GM18502 (cell line): Measurements from ENCODE around the gene TGM2.

Source experiments
- ATAC-seq: cut with Tn5 transposase; IDR thresholded peaks from one replicate; pipeline ENCODE4 v1.9.1; 2021; ENCODE audit warnings: mild to moderate bottlenecking; ENCODE audit not compliant: unreplicated experiment, poor library complexity

TGM2 gene

GRCh38 chr20:38147163-38147562 is 17.9 kb downstream of the TGM2 start:
- ATAC-seq = no peak

GRCh38 chr20:38146628-38147027 is 18.4 kb downstream of the TGM2 start:
- ATAC-seq = no peak

GRCh38 chr20:38146156-38146555 is 18.9 kb downstream of the TGM2 start:
- no peak for ATAC-seq

GRCh38 chr20:38145729-38146075 is 19.4 kb downstream of the TGM2 start:
- no peak for ATAC-seq

- no peak for ATAC-seq
Observed at GRCh38 chr20:38144974-38145728, 19.9 kb downstream of the TGM2 start.

- no peak for ATAC-seq
Observed at GRCh38 chr20:38144598-38144973, 20.5 kb downstream of the TGM2 start.

GRCh38 chr20:38143646-38144554 is 21.2 kb downstream of the TGM2 start:
- ATAC-seq = no peak

GRCh38 chr20:38143238-38143645 is 21.8 kb downstream of the TGM2 start:
- ATAC-seq = no peak

- no peak for ATAC-seq
Observed at GRCh38 chr20:38141889-38142494, 23.1 kb downstream of the TGM2 start.

GRCh38 chr20:38141204-38141888 is 23.7 kb downstream of the TGM2 start:
- no peak for ATAC-seq

GRCh38 chr20:38139977-38140753 is 24.9 kb downstream of the TGM2 start:
- ATAC-seq = no peak

GRCh38 chr20:38139156-38139912 is 25.7 kb downstream of the TGM2 start:
- ATAC-seq = no peak

GRCh38 chr20:38138086-38138778 is 26.8 kb downstream of the TGM2 start:
- no peak for ATAC-seq

GRCh38 chr20:38137441-38138037 is 27.5 kb downstream of the TGM2 start:
- ATAC-seq = no peak

- no peak for ATAC-seq
Observed at GRCh38 chr20:38136421-38137245, 28.4 kb downstream of the TGM2 start.

GRCh38 chr20:38135651-38136420 is 29.2 kb downstream of the TGM2 start:
- no peak for ATAC-seq

- ATAC-seq = no peak
Observed at GRCh38 chr20:38135271-38135650, 29.8 kb downstream of the TGM2 start.
